G401.6 (cell line): ENCODE results near the gene CTNND2.

ENCODE experiments used
- FAIRE-seq: peaks from 2 replicates; lab custom pipeline; 2012; peaks lifted over from hg19 to GRCh38; lab: Jason Lieb, UNC

The CTNND2 gene

DNA sequence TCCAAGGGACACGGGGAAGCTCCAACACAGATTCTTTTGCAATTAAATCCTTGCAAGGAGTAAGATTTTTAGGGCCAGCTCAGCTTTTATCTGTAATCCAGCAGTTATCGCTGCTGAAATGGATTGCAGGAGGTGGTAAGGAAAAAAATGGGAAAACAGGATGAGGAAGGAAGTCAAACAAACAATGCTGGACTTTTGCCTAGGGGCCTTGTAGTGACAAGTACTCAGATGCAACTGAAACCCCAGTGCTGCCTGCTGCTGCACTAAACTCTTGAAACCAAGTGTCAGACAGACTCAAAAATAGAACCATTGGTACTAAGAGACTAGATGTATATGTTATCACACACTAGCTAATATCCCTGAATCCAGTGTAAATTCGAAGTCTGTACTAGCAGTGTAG lies 309.2 kb downstream of the CTNND2 start:
- FAIRE-seq, result no peak

- no peak for FAIRE-seq
Observed at GRCh38 chr5:11594021-11594420, 310.2 kb downstream of the CTNND2 start.

- FAIRE-seq, result no peak
Observed at GRCh38 chr5:11590475-11590874, 313.8 kb downstream of the CTNND2 start.

GRCh38 chr5:11588803-11589202 lies 315.4 kb downstream of the CTNND2 start:
- FAIRE-seq, result no peak

- no peak for FAIRE-seq
Observed at GRCh38 chr5:11584017-11584416, 320.2 kb downstream of the CTNND2 start.

DNA sequence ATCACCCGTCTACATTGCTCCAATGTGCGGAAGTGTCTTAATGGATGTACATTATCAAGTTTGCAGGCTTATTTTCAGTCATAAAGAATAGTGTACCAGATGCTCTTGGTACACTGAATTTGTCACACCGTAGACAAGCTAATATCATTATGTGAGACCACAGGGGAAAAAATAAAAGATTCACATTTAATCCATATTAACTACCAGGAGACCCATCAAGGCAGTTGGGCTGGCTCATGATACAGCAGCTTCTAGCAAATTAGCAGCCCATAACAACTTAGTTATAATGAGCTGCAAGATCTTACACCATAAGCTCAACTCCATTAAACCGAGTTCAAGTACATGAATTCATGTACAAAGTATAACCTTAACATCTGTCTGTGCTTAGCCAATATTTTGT lies 324.9 kb downstream of the CTNND2 start:
- FAIRE-seq, result no peak

DNA sequence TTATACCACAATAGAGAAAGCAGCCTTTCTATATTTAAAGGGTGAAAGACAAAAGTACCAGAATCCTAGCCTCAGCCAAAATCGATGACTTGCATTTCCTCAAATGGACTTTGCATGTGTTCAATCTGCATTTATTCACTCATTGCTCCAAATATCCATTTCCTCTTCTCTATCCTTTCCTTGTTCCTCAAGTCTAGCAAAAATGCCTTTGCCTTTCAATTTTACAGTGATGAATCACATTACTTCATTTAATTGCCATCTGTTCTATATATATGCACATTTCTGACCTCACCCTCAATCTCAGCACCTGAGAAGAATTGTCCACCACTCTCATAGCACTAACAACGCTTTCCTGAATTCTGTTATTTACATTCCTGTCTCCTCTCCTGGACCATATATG lies 329.5 kb downstream of the CTNND2 start:
- FAIRE-seq, result no peak

GRCh38 chr5:11573140-11573992 lies 330.9 kb downstream of the CTNND2 start:
- FAIRE-seq, result no peak

- FAIRE-seq, result no peak
Observed at GRCh38 chr5:11564706-11565105, 339.5 kb downstream of the CTNND2 start.

- no peak for FAIRE-seq
Observed at GRCh38 chr5:11563822-11564221, 340.4 kb downstream of the CTNND2 start.

DNA sequence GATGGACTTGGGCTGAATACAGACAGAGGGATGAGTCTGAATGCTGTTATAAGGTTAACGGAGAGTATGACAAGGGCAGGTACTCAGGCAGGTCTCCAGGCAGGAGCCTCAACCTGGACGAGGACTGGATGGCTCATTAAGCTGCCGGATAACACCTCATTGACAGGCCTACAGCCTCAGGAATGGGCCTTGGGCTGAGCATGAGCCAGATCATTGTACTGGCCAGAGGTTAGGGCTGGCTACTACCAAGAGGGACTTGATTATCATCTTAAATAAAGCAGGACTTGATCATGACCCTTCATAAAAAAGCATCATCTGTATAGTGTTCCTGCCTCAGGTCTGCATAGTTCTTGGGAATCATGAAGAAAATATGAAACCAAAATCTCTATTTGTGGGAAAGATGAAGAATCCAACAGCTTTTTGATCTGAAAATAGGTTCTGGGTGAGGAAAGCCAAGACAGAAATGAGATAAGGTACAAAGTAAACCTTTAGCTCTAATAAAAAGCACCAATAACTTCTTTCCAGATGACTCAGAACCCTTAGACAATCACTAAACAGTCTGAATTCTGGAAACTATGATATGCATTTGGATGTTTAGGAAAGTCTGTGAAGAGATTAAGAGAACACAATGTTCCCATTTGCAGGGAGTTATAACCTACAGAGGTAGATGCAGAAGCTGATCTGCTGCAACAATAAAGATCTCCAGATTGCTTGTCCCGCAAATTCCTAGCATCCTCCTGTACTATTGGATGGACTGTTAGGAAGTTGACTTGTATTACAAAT lies 343.1 kb downstream of the CTNND2 start:
- no peak for FAIRE-seq

DNA sequence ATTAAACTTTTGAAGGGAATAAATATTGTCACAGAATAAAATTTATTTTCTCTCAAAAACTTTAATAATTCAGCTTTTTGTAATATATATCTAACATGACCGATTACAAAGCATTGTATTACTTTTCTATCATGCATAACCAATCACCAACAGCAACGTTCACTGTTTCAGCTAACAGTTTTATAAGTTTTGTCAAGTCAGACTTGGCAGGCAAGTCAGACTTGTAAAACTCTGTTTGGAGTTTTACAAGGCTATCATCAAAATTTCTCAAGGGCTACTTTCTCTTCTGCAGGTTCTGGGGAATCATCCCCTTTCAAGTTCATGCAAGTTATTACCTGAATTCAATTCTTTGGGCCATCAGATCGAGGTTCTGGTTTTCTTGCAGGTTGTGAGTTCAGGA lies 347.2 kb downstream of the CTNND2 start:
- FAIRE-seq, result no peak

GRCh38 chr5:11555171-11555570 lies 349.1 kb downstream of the CTNND2 start:
- FAIRE-seq, result no peak

DNA sequence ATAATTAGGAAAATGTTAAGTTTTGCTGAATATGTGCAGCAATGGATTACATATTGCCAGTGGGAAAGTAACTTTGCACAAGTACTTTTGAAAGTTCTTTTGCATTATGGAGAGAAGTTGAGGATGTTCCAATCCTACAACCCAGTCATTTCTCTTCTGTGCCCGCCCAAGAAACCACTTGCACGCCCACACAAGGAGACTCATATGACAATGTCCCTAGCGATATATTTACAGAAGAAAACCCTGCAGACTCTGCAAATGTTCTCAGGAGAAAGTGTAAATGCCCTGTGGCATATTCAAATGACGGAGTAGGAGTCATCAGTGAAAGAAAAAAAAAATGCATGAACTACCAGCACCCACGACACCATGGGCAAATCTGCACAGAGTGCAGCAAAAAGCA lies 356.5 kb downstream of the CTNND2 start:
- FAIRE-seq, result no peak

- FAIRE-seq, result no peak
Observed at GRCh38 chr5:11547140-11547539, 357.1 kb downstream of the CTNND2 start.

DNA sequence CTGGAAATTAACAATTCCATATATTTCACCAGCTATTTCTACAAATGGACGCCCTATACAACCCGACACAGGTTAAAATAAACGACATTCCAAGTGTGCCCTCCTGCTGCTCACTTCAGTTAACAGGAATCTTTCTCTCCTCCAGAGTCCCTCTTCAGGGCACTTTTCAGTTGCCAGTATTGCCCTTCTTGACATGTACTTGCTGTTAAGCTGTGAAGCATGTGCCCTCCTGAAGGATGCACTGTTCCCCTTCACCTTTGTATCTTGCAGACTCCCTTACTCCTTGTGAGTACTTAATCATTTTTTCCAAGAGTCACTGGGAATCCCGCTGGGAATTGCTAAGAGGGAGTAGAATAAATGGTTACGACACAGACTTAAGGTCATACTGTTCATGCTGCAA lies 364.1 kb downstream of the CTNND2 start:
- FAIRE-seq, result no peak

DNA sequence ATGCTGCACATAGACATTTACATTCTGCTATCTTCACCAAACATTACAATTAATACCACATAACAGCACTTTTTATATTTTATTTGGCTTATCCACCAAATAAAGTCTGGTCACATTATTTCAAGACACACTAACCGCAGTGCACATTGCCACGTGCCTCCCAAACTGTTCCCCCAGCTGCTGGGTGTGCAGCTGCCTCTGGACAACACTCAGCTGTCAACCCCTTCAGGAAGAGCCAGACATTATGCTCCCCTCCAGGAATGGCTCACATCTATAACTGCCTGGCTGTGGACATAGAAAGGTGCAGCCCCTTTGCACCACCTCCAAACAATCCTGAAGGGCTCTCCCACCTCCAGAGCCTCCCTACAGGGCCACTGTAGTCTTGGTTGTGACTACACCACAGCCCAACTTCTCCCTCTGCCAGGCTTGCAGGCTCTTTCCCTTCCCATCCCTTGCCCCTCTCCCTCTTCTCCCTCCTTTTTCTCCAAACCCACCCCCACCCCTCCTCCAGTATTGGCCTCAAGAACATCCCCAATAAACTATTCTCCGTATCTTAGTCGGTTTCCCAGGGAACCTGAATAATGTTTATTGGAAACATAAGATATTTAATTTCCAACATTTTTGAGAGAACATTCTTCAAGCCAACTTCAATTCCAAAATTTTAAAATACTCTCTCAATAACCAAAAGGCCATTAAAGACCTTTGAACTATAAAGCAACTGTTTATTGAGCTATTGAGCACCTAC lies 372.3 kb downstream of the CTNND2 start:
- no peak for FAIRE-seq

GRCh38 chr5:11528720-11529119 lies 375.5 kb downstream of the CTNND2 start:
- FAIRE-seq, result no peak

DNA sequence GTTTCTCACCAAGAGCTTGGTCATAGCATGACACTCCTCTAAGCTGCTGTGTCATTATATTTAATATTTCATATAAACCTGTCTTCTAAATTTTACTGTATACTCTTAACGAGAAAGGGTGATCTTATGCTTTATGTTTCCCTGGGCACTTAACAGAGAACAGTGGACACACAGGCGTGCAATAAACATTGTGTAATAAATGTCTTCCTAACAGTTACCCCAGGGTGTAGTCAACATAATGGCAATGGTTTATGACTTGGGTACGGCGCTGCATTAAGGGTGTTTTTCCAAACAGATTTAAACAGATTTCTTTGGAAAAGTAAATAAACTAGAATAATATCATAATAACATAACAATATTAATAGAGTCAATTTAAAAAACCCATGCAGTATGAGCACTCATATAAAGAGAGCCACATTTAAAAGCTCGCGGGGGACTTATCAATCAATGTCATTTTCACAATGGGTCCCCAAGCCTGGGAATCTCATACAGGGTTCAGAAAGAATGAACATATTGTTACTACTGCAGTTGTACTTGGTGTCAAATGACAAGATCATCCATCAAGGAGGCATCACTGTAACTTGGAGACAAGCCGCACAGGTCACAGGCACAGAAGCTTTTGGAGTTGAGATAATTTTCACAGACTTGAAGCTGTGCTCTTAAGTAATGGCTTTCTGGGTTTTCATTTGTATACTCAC lies 376.4 kb downstream of the CTNND2 start:
- no peak for FAIRE-seq

GRCh38 chr5:11525020-11525419 lies 379.2 kb downstream of the CTNND2 start:
- FAIRE-seq, result no peak

- FAIRE-seq, result no peak
Observed at GRCh38 chr5:11524188-11524587, 380.1 kb downstream of the CTNND2 start.

- no peak for FAIRE-seq
Observed at GRCh38 chr5:11522796-11523195, 381.4 kb downstream of the CTNND2 start.
